ENCODE data around the gene ASPSCR1. TPM values are rescaled to one million over a fixed set of nuclear protein-coding genes. Genes with fewer than 3 reads are reported as not detected.
A peak's percentile ranks its signal among the peaks of the same experiment; 100 is the strongest.

The ASPSCR1 gene
- total and polyA plus RNA-seq, 2 of the 13 experiments (the other 11 are each of a cell fraction or from before 2014, with no cell fraction given) = 274 to 314 TPM

- TF ChIP-seq ZSCAN20 (CRISPR knock-in tag; IDR thresholded peaks at IDR 0.05; ENCODE audit: borderline replicate concordance) = no peak
- no peak for TF ChIP-seq MIER2 (CRISPR knock-in tag; IDR thresholded peaks at IDR 0.05)
- TF ChIP-seq AGO1 (IDR thresholded peaks at IDR 0.05; ENCODE audit: low read depth, low read length, poor library complexity, severe bottlenecking) = peak; percentile 70
- no peak for TF ChIP-seq ZNF639 (CRISPR knock-in tag; conservative IDR thresholded peaks at IDR 0.05)
- TF ChIP-seq THRA (CRISPR knock-in tag; IDR thresholded peaks at IDR 0.05; ENCODE audit: borderline replicate concordance) = no peak
- no peak for TF ChIP-seq GLI4 (CRISPR knock-in tag; IDR thresholded peaks at IDR 0.05; ENCODE audit: borderline replicate concordance)
- TF ChIP-seq NR2F2 (IDR thresholded peaks at IDR 0.05; ENCODE audit: borderline replicate concordance, low read depth) = no peak
- 0 out of 2 replicates have a peak, but pooled peaks have one; percentile 33 for TF ChIP-seq BATF2 (CRISPR knock-in tag; IDR thresholded peaks at IDR 0.05)
- TF ChIP-seq ZNF781 (CRISPR knock-in tag; IDR thresholded peaks at IDR 0.05; ENCODE audit: borderline replicate concordance, not compliant biosample characterization) = no peak
- TF ChIP-seq RELA (CRISPR knock-in tag; IDR thresholded peaks at IDR 0.05) = no peak
- TF ChIP-seq, protein P1, sequence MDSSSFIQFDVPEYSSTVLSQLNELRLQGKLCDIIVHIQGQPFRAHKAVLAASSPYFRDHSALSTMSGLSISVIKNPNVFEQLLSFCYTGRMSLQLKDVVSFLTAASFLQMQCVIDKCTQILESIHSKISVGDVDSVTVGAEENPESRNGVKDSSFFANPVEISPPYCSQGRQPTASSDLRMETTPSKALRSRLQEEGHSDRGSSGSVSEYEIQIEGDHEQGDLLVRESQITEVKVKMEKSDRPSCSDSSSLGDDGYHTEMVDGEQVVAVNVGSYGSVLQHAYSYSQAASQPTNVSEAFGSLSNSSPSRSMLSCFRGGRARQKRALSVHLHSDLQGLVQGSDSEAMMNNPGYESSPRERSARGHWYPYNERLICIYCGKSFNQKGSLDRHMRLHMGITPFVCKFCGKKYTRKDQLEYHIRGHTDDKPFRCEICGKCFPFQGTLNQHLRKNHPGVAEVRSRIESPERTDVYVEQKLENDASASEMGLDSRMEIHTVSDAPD (CRISPR knock-in tag; IDR thresholded peaks at IDR 0.05) = no peak
- TF ChIP-seq, protein P2, sequence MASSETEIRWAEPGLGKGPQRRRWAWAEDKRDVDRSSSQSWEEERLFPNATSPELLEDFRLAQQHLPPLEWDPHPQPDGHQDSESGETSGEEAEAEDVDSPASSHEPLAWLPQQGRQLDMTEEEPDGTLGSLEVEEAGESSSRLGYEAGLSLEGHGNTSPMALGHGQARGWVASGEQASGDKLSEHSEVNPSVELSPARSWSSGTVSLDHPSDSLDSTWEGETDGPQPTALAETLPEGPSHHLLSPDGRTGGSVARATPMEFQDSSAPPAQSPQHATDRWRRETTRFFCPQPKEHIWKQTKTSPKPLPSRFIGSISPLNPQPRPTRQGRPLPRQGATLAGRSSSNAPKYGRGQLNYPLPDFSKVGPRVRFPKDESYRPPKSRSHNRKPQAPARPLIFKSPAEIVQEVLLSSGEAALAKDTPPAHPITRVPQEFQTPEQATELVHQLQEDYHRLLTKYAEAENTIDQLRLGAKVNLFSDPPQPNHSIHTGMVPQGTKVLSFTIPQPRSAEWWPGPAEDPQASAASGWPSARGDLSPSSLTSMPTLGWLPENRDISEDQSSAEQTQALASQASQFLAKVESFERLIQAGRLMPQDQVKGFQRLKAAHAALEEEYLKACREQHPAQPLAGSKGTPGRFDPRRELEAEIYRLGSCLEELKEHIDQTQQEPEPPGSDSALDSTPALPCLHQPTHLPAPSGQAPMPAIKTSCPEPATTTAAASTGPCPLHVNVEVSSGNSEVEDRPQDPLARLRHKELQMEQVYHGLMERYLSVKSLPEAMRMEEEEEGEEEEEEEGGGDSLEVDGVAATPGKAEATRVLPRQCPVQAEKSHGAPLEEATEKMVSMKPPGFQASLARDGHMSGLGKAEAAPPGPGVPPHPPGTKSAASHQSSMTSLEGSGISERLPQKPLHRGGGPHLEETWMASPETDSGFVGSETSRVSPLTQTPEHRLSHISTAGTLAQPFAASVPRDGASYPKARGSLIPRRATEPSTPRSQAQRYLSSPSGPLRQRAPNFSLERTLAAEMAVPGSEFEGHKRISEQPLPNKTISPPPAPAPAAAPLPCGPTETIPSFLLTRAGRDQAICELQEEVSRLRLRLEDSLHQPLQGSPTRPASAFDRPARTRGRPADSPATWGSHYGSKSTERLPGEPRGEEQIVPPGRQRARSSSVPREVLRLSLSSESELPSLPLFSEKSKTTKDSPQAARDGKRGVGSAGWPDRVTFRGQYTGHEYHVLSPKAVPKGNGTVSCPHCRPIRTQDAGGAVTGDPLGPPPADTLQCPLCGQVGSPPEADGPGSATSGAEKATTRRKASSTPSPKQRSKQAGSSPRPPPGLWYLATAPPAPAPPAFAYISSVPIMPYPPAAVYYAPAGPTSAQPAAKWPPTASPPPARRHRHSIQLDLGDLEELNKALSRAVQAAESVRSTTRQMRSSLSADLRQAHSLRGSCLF (CRISPR knock-in tag; IDR thresholded peaks at IDR 0.05; ENCODE audit: borderline replicate concordance) = no peak
- TF ChIP-seq ZNF879 (CRISPR knock-in tag; IDR thresholded peaks at IDR 0.05) = no peak
- peak; percentile 52; the same call in 1 of the 2 replicates for TF ChIP-seq ZC3H13 (CRISPR knock-in tag; IDR thresholded peaks at IDR 0.05)
- no peak for TF ChIP-seq MAFK (conservative IDR thresholded peaks at IDR 0.05 in 1 of 2, IDR thresholded peaks at IDR 0.05 in 1 of 2; ENCODE audit: low read length in 2 of 2)
- no peak for TF ChIP-seq ZNF282 (IDR thresholded peaks at IDR 0.05; ENCODE audit: partially characterized antibody)
- TF ChIP-seq CBFB (CRISPR knock-in tag; IDR thresholded peaks at IDR 0.05) = no peak
- TF ChIP-seq ZKSCAN8 (CRISPR knock-in tag; IDR thresholded peaks at IDR 0.05; ENCODE audit: borderline replicate concordance) = no peak
- no peak for TF ChIP-seq ONECUT2 (CRISPR knock-in tag; IDR thresholded peaks at IDR 0.05)
Observed at GRCh38 chr17:82005701-82006348, 28.4 kb downstream of the ASPSCR1 start (continued).
